Natural killer cell (primary cell): ENCODE results near the gene STAMBP. TPM values are rescaled to one million over a fixed set of nuclear protein-coding genes. Genes with fewer than 3 reads are reported as not detected.
"Not testable (repeated sequence)": the region's sequence is repeated elsewhere in the genome, so short reads cannot be mapped to it uniquely, and the experiment has no call there.

Experiments used
- ATAC-seq, 3 donors: fragments of 150-1000 bp in 2 of 3; fragments of 200-7000 bp in 1 of 3; cut with Tn5 transposase; 1 replicate in 1 of 3; 2 replicates in 2 of 3; pipeline ENCODE4 v1.10.0; 2021; ENCODE audit warnings: mild to moderate bottlenecking in 2 of 3, moderate library complexity in 2 of 3
- DNase-seq, 2 donors: peaks; one replicate each; pipeline versions ENCODE4 v3.0.0 to v3.0.0-alpha.2; 2013 to 2021; ENCODE audit warnings: mixed read lengths in 1 of 2
- H3K27ac ChIP-seq: one replicate; pipeline ENCODE4 v1.5.1; 2013; ENCODE audit warnings: mild to moderate bottlenecking, low read length
- H3K27me3 ChIP-seq: one replicate; pipeline ENCODE4 v1.6.1; 2013; ENCODE audit warnings: low read length; ENCODE audit not compliant: control insufficient read depth, insufficient read depth
- H3K36me3 ChIP-seq: one replicate; pipeline ENCODE4 v1.6.1; 2013; ENCODE audit warnings: low read length; ENCODE audit not compliant: control insufficient read depth, insufficient read depth
- H3K4me1 ChIP-seq: one replicate; pipeline ENCODE4 v1.6.1; 2013; ENCODE audit warnings: low read length; ENCODE audit not compliant: control insufficient read depth, insufficient read depth
- H3K4me3 ChIP-seq: one replicate; pipeline ENCODE4 v1.5.1; 2013; ENCODE audit warnings: low read length
- H3K9me3 ChIP-seq: one replicate; pipeline ENCODE4 v1.6.1; 2013; ENCODE audit warnings: low read length; ENCODE audit not compliant: control insufficient read depth, insufficient read depth
- H3K27ac Mint-ChIP-seq, 2 donors: one replicate each; pipeline ENCODE4 v1.8.0; 2022; ENCODE audit warnings: mild to moderate bottlenecking in 2 of 2, mixed read lengths in 2 of 2, moderate library complexity in 1 of 2
- H3K27me3 Mint-ChIP-seq, 2 donors: one replicate each; pipeline ENCODE4 v1.8.0; 2022; ENCODE audit warnings: low read depth in 2 of 2, mixed read lengths in 2 of 2
- H3K36me3 Mint-ChIP-seq: one replicate; pipeline ENCODE4 v1.8.0; 2022; ENCODE audit warnings: mixed read lengths
- H3K4me1 Mint-ChIP-seq, 2 donors: one replicate each; pipeline ENCODE4 v1.8.0; 2022; ENCODE audit warnings: mixed read lengths in 2 of 2
- H3K4me3 Mint-ChIP-seq: one replicate; pipeline ENCODE4 v1.8.0; 2022; ENCODE audit warnings: mild to moderate bottlenecking, moderate library complexity, mixed read lengths
- H3K9me3 Mint-ChIP-seq, 2 donors: one replicate each; pipeline ENCODE4 v1.8.0; 2022; ENCODE audit warnings: mixed read lengths in 2 of 2
- CTCF ChIP-seq: fragments of 200-600 bp; IDR thresholded peaks from one replicate; pipeline ENCODE4 v1.8.0; 2022; ENCODE audit warnings: antibody characterized with exemption
- WGBS: methylation state at CpG from one replicate; pipeline ENCODE4 v1.1.7; 2013; ENCODE audit warnings: missing lambda C conversion rate; ENCODE audit not compliant: insufficient coverage; 5-methylcytosine and 5-hydroxymethylcytosine counted together
- intact Hi-C: fragments of 100-400 bp; cut with micrococcal nuclease; formaldehyde crosslinking; loops from one replicate; pipeline ENCODE4 v1.14.2; 2022
- total RNA-seq, 4 donors: library from RNA; stranded (reverse); fragments of 120-200 nt in 1 of 4; gene quantifications; one replicate each; pipeline versions ENCODE4 v1.2.3 to v1.2.4, GENCODE V29; 2013 to 2022

STAMBP gene
- total RNA-seq, 3 donors from 2014 or later (not counting 1 experiment from before 2014, with no cell fraction given): 23.8 to 27.3 (median 25.3) TPM

- Mint-ChIP-seq H3K4me3 (no peak overlapping the region), H3K9me3 (no peaks in the 10 kb centered on the region), H3K27me3 (peaks cover 0 to 10% of the 10 kb centered on the region in 2 donors), H3K27ac (no peak overlapping the region), H3K36me3 (no peaks in the 10 kb centered on the region), H3K4me1 (peaks cover 24 to 26% of the 10 kb centered on the region in 2 donors)
- Histone ChIP-seq H3K27ac (no peak overlapping the region), H3K4me3 (no peak overlapping the region), H3K4me1 (peaks cover 22% of the 10 kb centered on the region), H3K9me3 (no peaks in the 10 kb centered on the region), H3K27me3 (no peaks in the 10 kb centered on the region), H3K36me3 (no peaks in the 10 kb centered on the region)
- intact Hi-C loops: loop anchor here (5.0 kb wide), 1 partner anchor 37 kb away; no protein-coding TSS in a partner anchor
- WGBS: 98% methylated on average over 7 of the region's 8 CpGs
- DNase-seq (no peak), ATAC-seq (no peak)
- no peak for TF ChIP-seq CTCF
These were observed 71.1 kb downstream of the STAMBP start for GRCh38 chr2:73899801-73900336.

GRCh38 chr2:73901143-73901542, 72.4 kb downstream of the STAMBP start:
- Histone ChIP-seq H3K4me3 (no peak overlapping the region), H3K27ac (no peak overlapping the region), H3K27me3 (no peaks in the 10 kb centered on the region), H3K4me1 (peaks cover 16% of the 10 kb centered on the region), H3K36me3 (no peaks in the 10 kb centered on the region), H3K9me3 (no peaks in the 10 kb centered on the region)
- no peak overlapping the region for H3K4me3 Mint-ChIP-seq
- TF ChIP-seq CTCF: no peak
- H3K27me3 Mint-ChIP-seq: peaks cover 0 to 10% of the 10 kb centered on the region in 2 donors
- H3K27ac Mint-ChIP-seq: no peak overlapping the region
- peaks cover 16 to 17% of the 10 kb centered on the region in 2 donors for H3K4me1 Mint-ChIP-seq
- intact Hi-C loops: no loop called here
- 95% methylated on average over 9 of the region's 10 CpGs for WGBS
- no peaks in the 10 kb centered on the region for H3K36me3 Mint-ChIP-seq
- H3K9me3 Mint-ChIP-seq: no peaks in the 10 kb centered on the region
- ATAC-seq: no peak
- DNase-seq: no peak

- peaks cover 0 to 10% of the 10 kb centered on the region in 2 donors for H3K27me3 Mint-ChIP-seq
- no peak for ATAC-seq
- no peaks in the 10 kb centered on the region for H3K36me3 Mint-ChIP-seq
- no peak for DNase-seq
- no peak for TF ChIP-seq CTCF
- Histone ChIP-seq H3K4me3 (no peak overlapping the region), H3K4me1 (peaks cover 4% of the 10 kb centered on the region), H3K36me3 (no peaks in the 10 kb centered on the region), H3K27ac (no peak overlapping the region), H3K9me3 (no peaks in the 10 kb centered on the region), H3K27me3 (no peaks in the 10 kb centered on the region)
- H3K9me3 Mint-ChIP-seq: no peaks in the 10 kb centered on the region
- no peak overlapping the region for H3K4me3 Mint-ChIP-seq
- H3K4me1 Mint-ChIP-seq: peaks cover 5% of the 10 kb centered on the region in 2 donors
- no peak overlapping the region for H3K27ac Mint-ChIP-seq
- intact Hi-C loops: no loop called here
- WGBS: 90% methylated on average over 3 of the region's 4 CpGs
These were observed 73.5 kb downstream of the STAMBP start for GRCh38 chr2:73902284-73902683.

- Mint-ChIP-seq H3K4me1 (no peaks in the 10 kb centered on the region), H3K27me3 (peaks cover 0 to 10% of the 10 kb centered on the region in 2 donors), H3K4me3 (no peak overlapping the region), H3K36me3 (no peaks in the 10 kb centered on the region), H3K9me3 (no peaks in the 10 kb centered on the region), H3K27ac (no peak overlapping the region)
- no peak for TF ChIP-seq CTCF
- intact Hi-C loops: no loop called here
- Histone ChIP-seq H3K9me3 (no peaks in the 10 kb centered on the region), H3K27me3 (no peaks in the 10 kb centered on the region), H3K27ac (no peak overlapping the region), H3K36me3 (no peaks in the 10 kb centered on the region), H3K4me3 (no peak overlapping the region), H3K4me1 (no peaks in the 10 kb centered on the region)
- ATAC-seq (no peak), DNase-seq (no peak)
- WGBS: 96% methylated on average over 4 of the region's 4 CpGs
These were observed 74.6 kb downstream of the STAMBP start for GRCh38 chr2:73903313-73903712.

- peaks cover 0 to 10% of the 10 kb centered on the region in 2 donors for H3K27me3 Mint-ChIP-seq
- H3K9me3 ChIP-seq, H3K4me3 ChIP-seq, H3K9me3 Mint-ChIP-seq, H3K36me3 Mint-ChIP-seq, intact Hi-C loops, H3K27me3 ChIP-seq, H3K27ac Mint-ChIP-seq, H3K4me3 Mint-ChIP-seq, ATAC-seq, H3K27ac ChIP-seq, H3K4me1 Mint-ChIP-seq, DNase-seq, H3K36me3 ChIP-seq, H3K4me1 ChIP-seq: not testable (repeated sequence)
- WGBS: 100% methylated on average over 2 of the region's 5 CpGs
These were observed 75.3 kb downstream of the STAMBP start for GRCh38 chr2:73903949-73904613.
